GM12872 (cell line): ENCODE results near the gene CRIM1.

ENCODE experiments used
- TF ChIP-seq, protein P1 (sequence below): IDR thresholded peaks from 3 replicates; pipeline ENCODE4 v1.5.1; 2011; ENCODE audit warnings: low read depth, mild to moderate bottlenecking, low read length, moderate library complexity; ENCODE audit not compliant: insufficient read depth

Gene CRIM1

GRCh38 chr2:36487947-36488346, 132.4 kb downstream of the CRIM1 start:
- TF ChIP-seq, protein P1, sequence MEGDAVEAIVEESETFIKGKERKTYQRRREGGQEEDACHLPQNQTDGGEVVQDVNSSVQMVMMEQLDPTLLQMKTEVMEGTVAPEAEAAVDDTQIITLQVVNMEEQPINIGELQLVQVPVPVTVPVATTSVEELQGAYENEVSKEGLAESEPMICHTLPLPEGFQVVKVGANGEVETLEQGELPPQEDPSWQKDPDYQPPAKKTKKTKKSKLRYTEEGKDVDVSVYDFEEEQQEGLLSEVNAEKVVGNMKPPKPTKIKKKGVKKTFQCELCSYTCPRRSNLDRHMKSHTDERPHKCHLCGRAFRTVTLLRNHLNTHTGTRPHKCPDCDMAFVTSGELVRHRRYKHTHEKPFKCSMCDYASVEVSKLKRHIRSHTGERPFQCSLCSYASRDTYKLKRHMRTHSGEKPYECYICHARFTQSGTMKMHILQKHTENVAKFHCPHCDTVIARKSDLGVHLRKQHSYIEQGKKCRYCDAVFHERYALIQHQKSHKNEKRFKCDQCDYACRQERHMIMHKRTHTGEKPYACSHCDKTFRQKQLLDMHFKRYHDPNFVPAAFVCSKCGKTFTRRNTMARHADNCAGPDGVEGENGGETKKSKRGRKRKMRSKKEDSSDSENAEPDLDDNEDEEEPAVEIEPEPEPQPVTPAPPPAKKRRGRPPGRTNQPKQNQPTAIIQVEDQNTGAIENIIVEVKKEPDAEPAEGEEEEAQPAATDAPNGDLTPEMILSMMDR: no peak

DNA sequence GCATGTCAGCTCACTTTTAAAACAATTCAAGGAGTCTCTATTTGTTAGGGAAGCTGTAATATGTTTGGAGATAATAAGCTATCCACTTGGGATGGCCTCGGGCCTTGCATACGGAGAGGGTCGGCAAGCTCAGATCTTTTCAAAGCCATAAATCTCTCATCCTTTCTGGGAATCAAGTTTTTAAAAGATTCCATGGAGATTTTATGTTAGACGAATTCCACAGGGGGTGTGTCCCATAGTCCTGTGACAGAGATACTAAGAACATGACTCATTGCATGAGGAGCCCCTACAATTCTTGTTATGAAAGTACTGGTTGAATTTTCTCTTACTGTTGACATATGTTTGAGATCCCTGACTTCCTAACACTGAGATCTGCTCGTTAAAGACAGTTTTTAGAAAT, 133.7 kb downstream of the CRIM1 start:
- TF ChIP-seq, protein P1: no peak

GRCh38 chr2:36490749-36491148, 135.2 kb downstream of the CRIM1 start:
- TF ChIP-seq, protein P1: no peak

DNA sequence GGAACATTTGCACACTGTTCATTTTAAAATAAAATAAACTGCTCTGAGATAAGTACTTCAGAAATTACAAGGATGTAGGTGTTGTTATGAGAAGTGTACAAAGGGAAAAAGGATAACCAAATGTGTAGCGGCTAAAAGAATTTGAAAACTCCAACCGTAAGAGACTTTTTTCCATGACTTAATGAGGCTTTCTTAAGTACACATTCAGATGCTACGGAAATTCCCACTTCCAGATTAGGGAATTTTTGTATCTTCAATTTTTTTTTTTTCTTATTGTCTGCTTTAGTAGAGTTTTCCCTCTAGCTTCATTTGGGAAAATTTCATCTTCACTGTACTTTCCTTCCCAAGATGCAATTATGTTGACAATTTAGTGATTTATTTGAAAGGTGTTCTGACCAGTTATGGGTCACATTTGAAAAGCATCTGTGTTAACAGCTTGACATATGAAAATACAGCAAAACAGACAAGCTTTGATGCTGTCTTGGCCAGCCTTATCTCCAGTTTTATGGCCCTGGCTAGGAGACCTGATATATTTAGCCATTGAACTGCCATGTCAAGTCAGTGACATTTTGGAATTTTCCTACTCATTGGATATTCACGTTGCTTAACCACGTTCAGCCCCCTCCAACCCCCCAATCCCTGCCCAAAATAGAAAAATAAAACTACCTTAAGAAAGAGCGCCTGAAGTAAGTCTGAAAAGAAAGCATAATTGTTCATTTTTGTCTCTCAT, 136.8 kb downstream of the CRIM1 start:
- TF ChIP-seq, protein P1: no peak

- TF ChIP-seq, protein P1: no peak
These were observed 137.7 kb downstream of the CRIM1 start for GRCh38 chr2:36493306-36493705.

DNA sequence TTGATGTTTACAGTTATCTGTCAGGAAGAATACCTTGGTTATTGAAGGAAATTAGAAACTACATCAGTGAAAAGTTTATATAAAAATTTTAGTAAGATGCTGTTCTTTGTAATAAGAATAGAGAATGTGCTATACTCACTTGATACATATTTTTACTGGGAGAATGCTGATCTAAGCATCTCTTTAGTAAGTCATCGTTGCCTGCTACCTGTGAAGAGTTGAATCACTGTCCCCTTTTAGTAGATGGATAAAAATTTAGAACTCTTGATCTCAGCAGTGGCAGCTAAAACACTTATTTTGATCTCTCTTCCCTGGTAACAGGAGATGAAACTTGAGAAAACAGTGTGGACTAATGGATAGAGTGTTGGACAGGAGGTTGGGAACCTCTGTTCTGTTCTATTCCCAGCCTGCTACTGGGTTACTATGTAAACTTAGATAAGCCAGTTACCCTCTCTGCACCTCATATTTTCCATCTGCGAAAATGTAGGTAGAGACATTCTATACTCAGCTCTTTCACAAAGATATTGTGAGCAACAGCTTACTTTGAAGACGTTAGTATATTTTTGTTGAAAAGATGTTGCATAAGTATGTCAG, 142.1 kb downstream of the CRIM1 start:
- TF ChIP-seq, protein P1: no peak

GRCh38 chr2:36499128-36499820, 143.7 kb downstream of the CRIM1 start:
- TF ChIP-seq, protein P1: no peak
